PC-3 (cell line): ENCODE data around the gene OR10T2.

Source experiments
- CTCF ChIP-seq: fragments of 300-600 bp; sonication (generic); conservative IDR thresholded peaks from 2 replicates; pipeline ENCODE4 v1.5.1; 2017; ENCODE audit warnings: antibody characterized with exemption, low read depth, mild to moderate bottlenecking, low read length
- EZH2phosphoT487 ChIP-seq: fragments of 300-600 bp; sonication (generic); IDR thresholded peaks from 2 replicates; pipeline ENCODE4 v1.6.1; 2018; ENCODE audit warnings: mild to moderate bottlenecking, antibody characterized with exemption, low read length, borderline replicate concordance

GRCh38 chr1:158371188-158371953 lies 27.9 kb downstream of the OR10T2 start:
- TF ChIP-seq CTCF (no peak), EZH2phosphoT487 (no peak)
